SH-SY5Y (cell line): ENCODE results near the gene CCDC12.

ENCODE experiments used
- GATA2 ChIP-seq: IDR thresholded peaks from 2 replicates; pipeline ENCODE4 v1.6.1; 2011; ENCODE audit warnings: mild to moderate bottlenecking, low read depth, low read length
- GATA3 ChIP-seq: IDR thresholded peaks from 2 replicates; pipeline ENCODE4 v1.6.1; 2011; ENCODE audit warnings: low read depth, mild to moderate bottlenecking, low read length, moderate library complexity

DNA sequence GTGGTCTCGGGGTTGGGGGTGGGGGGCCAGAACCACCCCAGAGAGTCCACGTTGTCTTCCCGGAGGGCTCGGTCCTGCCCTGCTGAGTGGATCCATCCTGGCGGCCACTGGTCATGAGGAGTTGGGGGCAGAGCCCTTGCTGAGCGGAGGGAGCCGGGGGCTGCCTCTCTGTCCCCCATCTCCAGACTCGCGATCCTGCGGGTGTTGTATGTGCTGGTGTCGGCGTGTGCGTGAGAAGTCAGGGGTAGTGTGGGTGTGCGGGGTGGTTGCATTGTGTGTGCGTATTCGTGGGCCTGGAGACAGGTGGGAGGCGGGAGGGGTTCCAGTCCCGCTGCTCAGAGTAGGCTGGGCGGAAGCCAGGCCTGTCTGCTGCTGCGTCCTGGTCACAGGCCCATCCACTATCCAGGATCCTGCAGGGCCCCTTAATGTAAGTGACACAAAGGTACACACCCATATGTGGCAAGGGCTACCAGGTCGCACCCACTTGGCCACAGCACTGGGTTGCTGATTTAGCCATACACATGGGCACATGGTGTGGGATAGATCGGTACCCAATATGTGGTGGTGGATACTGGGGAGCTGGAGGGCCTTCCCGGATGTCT is 33.7 kb upstream of the CCDC12 start:
- TF ChIP-seq GATA2 (no peak), GATA3 (no peak)
